OCI-LY1 (cell line): Measurements from ENCODE around the gene SH2D5.
"Not testable (repeated sequence)": the region's sequence is repeated elsewhere in the genome, so short reads cannot be mapped to it uniquely, and the experiment has no call there.

Source experiments
- H2AFZ ChIP-seq: fragments of 200-600 bp; sonication (generic), shearing (Covaris generic); 2 replicates; pipeline ENCODE4 v1.6.0; 2014; ENCODE audit warnings: antibody characterized with exemption, mild to moderate bottlenecking, low read length
- H3F3A ChIP-seq: fragments of 200-600 bp; sonication (generic), shearing (Covaris generic); 2 replicates; pipeline ENCODE4 v1.6.0; 2014; ENCODE audit warnings: mild to moderate bottlenecking, antibody characterized with exemption, low read length, moderate library complexity; ENCODE audit not compliant: insufficient read depth
- H3K27ac ChIP-seq: fragments of 200-600 bp; sonication (generic); 2 replicates; pipeline ENCODE4 v1.5.1; 2014; ENCODE audit warnings: low read length, mixed run types, mild to moderate bottlenecking, low read depth; ENCODE audit not compliant: poor library complexity, severe bottlenecking
- H3K27me3 ChIP-seq: fragments of 200-600 bp; sonication (generic); 2 replicates; pipeline ENCODE4 v1.6.0; 2014; ENCODE audit warnings: antibody characterized with exemption, mild to moderate bottlenecking, low read length, moderate library complexity; ENCODE audit not compliant: insufficient read depth
- H3K36me3 ChIP-seq: fragments of 200-600 bp; sonication (generic); 2 replicates; pipeline ENCODE4 v1.6.1; 2014; ENCODE audit warnings: mild to moderate bottlenecking, antibody characterized with exemption, low read length, moderate library complexity, mixed read lengths; ENCODE audit not compliant: insufficient read depth
- H3K4me1 ChIP-seq: fragments of 200-600 bp; sonication (generic); 2 replicates; pipeline ENCODE4 v1.5.1; 2014; ENCODE audit warnings: mild to moderate bottlenecking, low read length, moderate library complexity; ENCODE audit not compliant: insufficient read depth, severe bottlenecking
- H3K4me2 ChIP-seq: fragments of 200-600 bp; sonication (generic), shearing (Covaris generic); 2 replicates; pipeline ENCODE4 v1.6.1; 2014; ENCODE audit warnings: low read length
- H3K4me3 ChIP-seq: fragments of 200-600 bp; sonication (generic); 2 replicates; pipeline ENCODE4 v1.5.1; 2014; ENCODE audit warnings: low read length, low read depth, mild to moderate bottlenecking, mixed read lengths; ENCODE audit not compliant: poor library complexity, severe bottlenecking
- H3K79me2 ChIP-seq: fragments of 200-600 bp; shearing (Covaris generic); 2 replicates; pipeline ENCODE4 v1.6.1; 2016; ENCODE audit warnings: mixed run types, low read length, mixed read lengths; ENCODE audit not compliant: insufficient read depth
- H3K9ac ChIP-seq: fragments of 200-600 bp; sonication (generic), shearing (Covaris generic); 2 replicates; pipeline ENCODE4 v1.6.1; 2014; ENCODE audit warnings: mild to moderate bottlenecking, low read length, mixed read lengths
- H3K9me2 ChIP-seq: fragments of 200-600 bp; sonication (generic), shearing (Covaris generic); 2 replicates; pipeline ENCODE4 v1.6.1; 2014; ENCODE audit warnings: low read depth, mild to moderate bottlenecking, low read length, mixed read lengths
- H3K9me3 ChIP-seq: fragments of 200-600 bp; shearing (Covaris generic); 2 replicates; pipeline ENCODE4 v1.6.1; 2014; ENCODE audit warnings: low read length, mixed read lengths
- H4K20me1 ChIP-seq: fragments of 200-600 bp; sonication (generic), shearing (Covaris generic); 2 replicates; pipeline ENCODE4 v1.6.0; 2016; ENCODE audit warnings: mild to moderate bottlenecking, low read length; ENCODE audit not compliant: insufficient read depth
- EZH2 ChIP-seq: fragments of 200-600 bp; sonication (generic), shearing (Covaris generic); IDR thresholded peaks from 2 replicates; pipeline ENCODE4 v1.8.0; 2017; ENCODE audit warnings: borderline replicate concordance, mixed run types, mild to moderate bottlenecking, antibody characterized with exemption, low read length, moderate library complexity, mixed read lengths
- TF ChIP-seq, protein P1 (sequence below): fragments of 200-600 bp; sonication (generic), shearing (Covaris generic); IDR thresholded peaks from 2 replicates; pipeline ENCODE4 v1.5.1; 2017; ENCODE audit warnings: mild to moderate bottlenecking, antibody characterized with exemption, low read length, moderate library complexity, mixed read lengths

The SH2D5 gene

DNA sequence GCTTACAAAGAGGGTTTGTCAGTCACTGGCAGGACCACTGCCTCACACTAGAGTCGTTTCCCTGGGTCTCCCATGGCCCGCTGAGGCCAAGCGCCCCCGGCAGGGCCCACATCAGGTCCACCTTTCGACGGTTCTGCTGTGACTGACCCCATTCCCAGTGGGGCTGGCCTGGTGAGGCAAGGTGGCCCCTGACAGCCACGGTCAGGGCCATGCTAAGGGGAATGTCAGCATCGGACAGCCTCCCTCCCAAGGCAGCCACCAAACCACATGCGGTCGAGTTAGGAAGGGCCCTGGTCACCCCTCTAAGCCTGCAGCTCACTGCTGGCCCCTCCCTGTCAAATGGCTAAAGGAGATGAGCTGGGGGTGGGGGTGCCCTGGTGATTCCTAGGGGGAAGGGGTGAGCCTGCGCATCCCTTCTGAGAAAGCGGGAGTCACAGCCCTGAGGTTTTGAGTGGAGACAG is 11.8 kb downstream of the SH2D5 start:
- no peaks in the 10 kb centered on the region for H3K79me2 ChIP-seq
- H4K20me1 ChIP-seq: no peaks in the 10 kb centered on the region

DNA sequence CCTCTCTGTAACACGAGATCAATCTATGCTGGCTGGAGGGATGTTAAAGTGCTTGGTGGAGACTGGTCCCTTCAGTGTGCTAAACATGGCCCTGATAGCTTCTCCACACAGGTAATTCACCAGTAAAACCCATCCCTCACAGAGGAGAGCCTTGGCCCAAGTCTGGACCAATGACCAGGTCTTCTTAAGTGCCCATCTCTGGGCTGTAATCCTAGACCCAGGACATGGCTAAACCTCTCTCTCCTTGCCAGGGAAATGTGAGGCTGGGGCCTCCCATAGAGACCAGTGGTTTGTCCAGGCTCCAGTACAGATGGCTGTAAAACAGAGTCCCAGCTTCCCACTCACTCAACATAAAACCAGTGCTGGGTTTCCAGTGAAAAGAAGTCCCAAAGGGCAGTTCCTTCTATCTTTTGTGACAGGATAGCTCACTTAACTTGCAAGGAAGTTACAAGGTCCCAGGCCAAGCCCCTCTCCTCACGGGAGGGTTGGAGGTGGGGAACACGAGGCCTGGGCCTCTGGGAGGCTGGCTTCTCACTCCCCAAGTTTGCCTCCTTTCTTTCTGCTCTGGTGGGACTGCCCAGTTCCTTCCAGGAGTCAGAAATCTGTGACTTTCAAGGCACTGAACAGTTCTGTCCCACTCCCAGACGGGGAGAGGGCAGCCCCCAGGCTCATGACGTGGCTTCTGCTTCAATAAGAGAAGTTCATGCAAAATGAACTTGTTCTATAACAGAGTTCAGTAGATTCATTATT is 12.5 kb downstream of the SH2D5 start:
- no peaks in the 10 kb centered on the region for H3K9me3 ChIP-seq
- H3F3A ChIP-seq: no peaks in the 10 kb centered on the region
- H3K79me2 ChIP-seq: no peaks in the 10 kb centered on the region
- no peak overlapping the region for H2AFZ ChIP-seq
- H3K4me1 ChIP-seq: no peaks in the 10 kb centered on the region
- H3K9ac ChIP-seq: no peak overlapping the region
- H3K27ac ChIP-seq: no peak overlapping the region
- H3K27me3 ChIP-seq: no peaks in the 10 kb centered on the region; the same call in 1 of the 2 replicates
- no peak overlapping the region for H3K4me3 ChIP-seq
- H3K9me2 ChIP-seq: no peaks in the 10 kb centered on the region
- no peaks in the 10 kb centered on the region for H4K20me1 ChIP-seq
- TF ChIP-seq EZH2: no peak
- TF ChIP-seq, protein P1, sequence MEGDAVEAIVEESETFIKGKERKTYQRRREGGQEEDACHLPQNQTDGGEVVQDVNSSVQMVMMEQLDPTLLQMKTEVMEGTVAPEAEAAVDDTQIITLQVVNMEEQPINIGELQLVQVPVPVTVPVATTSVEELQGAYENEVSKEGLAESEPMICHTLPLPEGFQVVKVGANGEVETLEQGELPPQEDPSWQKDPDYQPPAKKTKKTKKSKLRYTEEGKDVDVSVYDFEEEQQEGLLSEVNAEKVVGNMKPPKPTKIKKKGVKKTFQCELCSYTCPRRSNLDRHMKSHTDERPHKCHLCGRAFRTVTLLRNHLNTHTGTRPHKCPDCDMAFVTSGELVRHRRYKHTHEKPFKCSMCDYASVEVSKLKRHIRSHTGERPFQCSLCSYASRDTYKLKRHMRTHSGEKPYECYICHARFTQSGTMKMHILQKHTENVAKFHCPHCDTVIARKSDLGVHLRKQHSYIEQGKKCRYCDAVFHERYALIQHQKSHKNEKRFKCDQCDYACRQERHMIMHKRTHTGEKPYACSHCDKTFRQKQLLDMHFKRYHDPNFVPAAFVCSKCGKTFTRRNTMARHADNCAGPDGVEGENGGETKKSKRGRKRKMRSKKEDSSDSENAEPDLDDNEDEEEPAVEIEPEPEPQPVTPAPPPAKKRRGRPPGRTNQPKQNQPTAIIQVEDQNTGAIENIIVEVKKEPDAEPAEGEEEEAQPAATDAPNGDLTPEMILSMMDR: no peak
- H3K4me2 ChIP-seq: no peak overlapping the region
- H3K36me3 ChIP-seq: no peaks in the 10 kb centered on the region

More for the DNA sequence above, 11.8 kb downstream of the SH2D5 start:
- no peak overlapping the region for H3K4me3 ChIP-seq
- no peaks in the 10 kb centered on the region; the same call in 1 of the 2 replicates for H3K27me3 ChIP-seq
- no peak overlapping the region for H3K27ac ChIP-seq
- H3K9me3 ChIP-seq: no peaks in the 10 kb centered on the region
- no peaks in the 10 kb centered on the region for H3K9me2 ChIP-seq
- no peak overlapping the region for H3K4me2 ChIP-seq
- H3K36me3 ChIP-seq: no peaks in the 10 kb centered on the region
- no peaks in the 10 kb centered on the region for H3K4me1 ChIP-seq
- H2AFZ ChIP-seq: no peak overlapping the region
- H3F3A ChIP-seq: no peaks in the 10 kb centered on the region
- TF ChIP-seq EZH2: no peak
- TF ChIP-seq, protein P1: no peak
- no peak overlapping the region for H3K9ac ChIP-seq

DNA sequence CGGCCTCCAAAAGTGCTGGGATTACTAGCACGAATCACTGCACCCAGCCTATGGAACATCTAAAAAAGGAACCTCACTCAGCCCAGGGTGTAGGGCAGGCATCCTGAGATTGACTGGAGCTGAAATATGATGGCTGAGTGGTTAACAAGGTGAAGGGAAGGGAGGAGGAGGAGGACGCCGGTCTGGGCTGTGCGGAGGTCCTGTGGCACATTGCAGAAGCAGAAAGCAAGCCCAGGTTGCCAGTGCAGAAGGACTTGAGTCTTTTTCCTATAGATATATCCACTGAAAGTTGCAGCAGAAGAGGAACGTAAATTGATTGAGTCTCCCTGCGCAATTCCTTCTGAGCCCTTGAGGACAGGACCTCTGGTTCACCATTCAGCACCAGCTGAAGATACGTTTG is 13.2 kb downstream of the SH2D5 start:
- Histone ChIP-seq H3K9me2 (no peaks in the 10 kb centered on the region), H3K4me2 (no peak overlapping the region), H3F3A (no peaks in the 10 kb centered on the region), H4K20me1 (no peaks in the 10 kb centered on the region), H3K27ac (no peak overlapping the region), H3K4me1 (no peaks in the 10 kb centered on the region), H3K79me2 (no peaks in the 10 kb centered on the region), H3K4me3 (no peak overlapping the region), H3K27me3 (no peaks in the 10 kb centered on the region; the same call in 1 of the 2 replicates), H3K36me3 (no peaks in the 10 kb centered on the region), H3K9me3 (no peaks in the 10 kb centered on the region), H3K9ac (no peak overlapping the region), H2AFZ (no peak overlapping the region)
- TF ChIP-seq, protein P1: no peak
- no peak for TF ChIP-seq EZH2

DNA sequence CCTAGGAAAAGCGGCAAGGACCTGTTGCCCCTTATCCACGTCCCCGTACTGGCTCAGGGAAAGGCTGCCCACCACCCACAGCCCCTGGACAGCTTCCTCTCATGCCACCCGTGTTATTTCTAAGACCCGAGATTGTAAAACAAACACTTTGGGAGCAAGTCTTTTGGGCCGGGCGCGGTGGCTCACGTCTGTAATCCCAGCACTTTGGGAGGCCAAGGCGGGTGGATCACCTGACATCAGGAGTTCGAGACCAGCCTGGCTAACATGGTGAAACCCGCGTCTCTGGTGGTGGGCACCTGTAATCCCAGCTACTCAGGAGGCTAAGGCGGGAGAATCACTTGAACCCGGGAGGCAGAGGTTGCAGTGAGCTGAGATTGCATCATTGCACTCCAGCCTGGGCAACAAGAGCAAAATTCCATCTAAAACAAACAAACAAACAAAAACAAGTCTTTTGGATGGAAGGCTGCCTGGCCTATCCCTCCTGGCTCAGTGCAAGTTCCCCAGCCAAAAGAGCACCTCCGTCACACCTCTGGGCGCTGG is 14.1 kb downstream of the SH2D5 start:
- not testable (repeated sequence) for H3F3A ChIP-seq, H4K20me1 ChIP-seq, H3K9ac ChIP-seq, H3K27me3 ChIP-seq, H3K9me3 ChIP-seq, H3K4me1 ChIP-seq, H3K9me2 ChIP-seq, H2AFZ ChIP-seq, H3K27ac ChIP-seq, H3K36me3 ChIP-seq, H3K79me2 ChIP-seq
- Histone ChIP-seq H3K4me2 (peak overlapping the region; percentile 67), H3K4me3 (peak overlapping the region; percentile 50)
